Activated CD4-positive, alpha-beta T cell treated with anti-CD3 and anti-CD28 coated beads, Interleukin-2, amount 50 U/mL, for 24 hours (primary cell): ENCODE data around the gene SHISA8.

Experiments used
- DNase-seq, 2 donors: peaks; one replicate each; pipeline ENCODE4 v3.0.0-alpha.2; 2020; ENCODE audit warnings: low read depth in 1 of 2, low spot score in 1 of 2

The SHISA8 gene

GRCh38 chr22:41915786-41916493 is 1.1 kb upstream of the SHISA8 start:
- no peak for DNase-seq

- DNase-seq = no peak
Measured at GRCh38 chr22:41914611-41915034, 251 bp downstream of the SHISA8 start.

- no peak for DNase-seq
Measured at GRCh38 chr22:41913842-41914534, 886 bp downstream of the SHISA8 start.

- DNase-seq = no peak
Measured at GRCh38 chr22:41913040-41913719, 1.7 kb downstream of the SHISA8 start.

GRCh38 chr22:41912338-41913039 is 2.4 kb downstream of the SHISA8 start:
- DNase-seq = no peak

- DNase-seq = no peak
Measured at GRCh38 chr22:41911001-41911611, 3.8 kb downstream of the SHISA8 start.

- DNase-seq = no peak
Measured at GRCh38 chr22:41910050-41911000, 4.5 kb downstream of the SHISA8 start.

- no peak for DNase-seq
Measured at GRCh38 chr22:41909310-41910049, 5.4 kb downstream of the SHISA8 start.

GRCh38 chr22:41908411-41909309 is 6.2 kb downstream of the SHISA8 start:
- DNase-seq = no peak

- DNase-seq = no peak
Measured at GRCh38 chr22:41907436-41908401, 7.2 kb downstream of the SHISA8 start.

- DNase-seq = no peak
Measured at GRCh38 chr22:41906822-41907221, 8.1 kb downstream of the SHISA8 start.

- no peak for DNase-seq
Measured at GRCh38 chr22:41905411-41906202, 9.3 kb downstream of the SHISA8 start.

GRCh38 chr22:41904450-41905410 is 10.1 kb downstream of the SHISA8 start:
- no peak for DNase-seq

GRCh38 chr22:41902932-41903421 is 11.9 kb downstream of the SHISA8 start:
- DNase-seq = no peak

- DNase-seq = no peak
Measured at GRCh38 chr22:41902016-41902415, 12.9 kb downstream of the SHISA8 start.
